ENCODE data around the gene SMURF2. TPM values are rescaled to one million over a fixed set of nuclear protein-coding genes. Genes with fewer than 3 reads are reported as not detected.

The SMURF2 gene
- polyA plus RNA-seq, 1 of the 3 experiments (the other 2 are of a cell fraction) = 36.6 TPM

- H3K9me2 ChIP-seq = no peaks in the 10 kb centered on the region
- H3K79me2 ChIP-seq (ENCODE audit: insufficient read depth) = peaks cover 91% of the 10 kb centered on the region
- H3K9ac ChIP-seq = no peak overlapping the region
- peaks cover 34 to 91% of the 10 kb centered on the region in 2 experiments for H3K36me3 ChIP-seq (replicated peaks in 1 of 2; ENCODE audit: control insufficient read depth in 1 of 2, insufficient read depth in 2 of 2, low read length in 1 of 2)
- no peak overlapping the region for H2AFZ ChIP-seq (ENCODE audit: low read depth)
- no peak overlapping the region for H3K4me3 ChIP-seq (ENCODE audit: low read depth in 2 of 2, low read length in 1 of 2)
- no peak overlapping the region for H3K4me2 ChIP-seq
- H3K27me3 ChIP-seq (ENCODE audit: insufficient read depth) = no peaks in the 10 kb centered on the region
- WGBS (ENCODE audit: low lambda C conversion rate) = 92% methylated on average over 3 of the region's 3 CpGs
- ChIA-PET CTCF (interaction anchor here (0.6 to 1.6 kb wide), 11 partner anchors 11 to 157 kb away, joined by 3 to 8 read pairs (median 4); no protein-coding TSS in a partner anchor), POLR2A (interaction anchor here (0.6 to 1.0 kb wide), 2 partner anchors 13 to 39 kb away, joined by 3 read pairs; no protein-coding TSS in a partner anchor)
- peaks cover 46% of the 10 kb centered on the region for H4K20me1 ChIP-seq (ENCODE audit: insufficient read depth)
- no peak for DNase-seq
- H3K9me3 ChIP-seq = no peaks in the 10 kb centered on the region
- peaks cover 86% of the 10 kb centered on the region for H3F3A ChIP-seq (replicated peaks; ENCODE audit: insufficient read depth)
- H3K27ac ChIP-seq (ENCODE audit: low read depth in 2 of 2, low read length in 1 of 2) = peak overlapping the region in 1 of 2 experiments; percentile 66; a peak in 2 of 4 replicates
- peaks cover 4 to 29% of the 10 kb centered on the region in 2 experiments for H3K4me1 ChIP-seq (ENCODE audit: control insufficient read depth in 1 of 2, insufficient read depth in 2 of 2, low read depth in 1 of 2, low read length in 1 of 2)
- 0 out of 2 replicates have a peak, but pooled peaks have one; percentile 11 for TF ChIP-seq TCF12 (IDR thresholded peaks at IDR 0.05)
- TF ChIP-seq TAF1 (IDR thresholded peaks at IDR 0.05; ENCODE audit: borderline replicate concordance, low read depth, low read length) = no peak
Observed at GRCh38 chr17:64575431-64575830, 86.7 kb downstream of the SMURF2 start.

GRCh38 chr17:64574646-64575045 lies 87.5 kb downstream of the SMURF2 start:
- peak overlapping the region in 1 of 2 experiments; percentile 66; a peak in 2 of 4 replicates for H3K27ac ChIP-seq (ENCODE audit: low read depth in 2 of 2, low read length in 1 of 2)
- peaks cover 44% of the 10 kb centered on the region for H4K20me1 ChIP-seq (ENCODE audit: insufficient read depth)
- ChIA-PET CTCF (interaction anchor here (0.9 to 1.6 kb wide), 9 partner anchors 11 to 155 kb away, joined by 3 to 8 read pairs (median 4); no protein-coding TSS in a partner anchor), POLR2A (interaction anchor here (1.0 kb wide), 1 partner anchor 69 kb away, joined by 3 read pairs; no protein-coding TSS in a partner anchor)
- no peaks in the 10 kb centered on the region for H3K9me2 ChIP-seq
- H3K9ac ChIP-seq = no peak overlapping the region
- H3K4me2 ChIP-seq = no peak overlapping the region
- WGBS (ENCODE audit: low lambda C conversion rate) = 90% methylated on average over 1 of the region's 1 CpG
- TF ChIP-seq NFIC (IDR thresholded peaks at IDR 0.05; ENCODE audit: borderline replicate concordance) = no peak
- no peak for TF ChIP-seq YY1 (IDR thresholded peaks at IDR 0.05; ENCODE audit: low read depth)
- TF ChIP-seq SIN3A (IDR thresholded peaks at IDR 0.05; ENCODE audit: borderline replicate concordance, low read depth, low read length) = no peak
- TF ChIP-seq RFX5 (IDR thresholded peaks at IDR 0.05; ENCODE audit: low read length) = no peak
- no peak for TF ChIP-seq POLR2AphosphoS5 (IDR thresholded peaks at IDR 0.05; ENCODE audit: low read depth, low read length)
- TF ChIP-seq MEF2A (IDR thresholded peaks at IDR 0.05; ENCODE audit: borderline replicate concordance, low read depth) = no peak
- no peak for TF ChIP-seq RXRA (IDR thresholded peaks at IDR 0.05; ENCODE audit: borderline replicate concordance, low read depth)
- TF ChIP-seq RAD21 (IDR thresholded peaks at IDR 0.05; ENCODE audit: low read length) = no peak
- no peak for TF ChIP-seq SMC3 (IDR thresholded peaks at IDR 0.05; ENCODE audit: low read depth, low read length)
- no peak for TF ChIP-seq FOXM1 (IDR thresholded peaks at IDR 0.05; ENCODE audit: low read depth)
- TF ChIP-seq GABPA (IDR thresholded peaks at IDR 0.05; ENCODE audit: low read depth) = no peak
- no peak for TF ChIP-seq EP300 (IDR thresholded peaks at IDR 0.05; ENCODE audit: borderline replicate concordance in 1 of 2, low read depth in 1 of 2, low read length in 1 of 2)
- no peak overlapping the region for H3K4me3 ChIP-seq (ENCODE audit: low read depth in 2 of 2, low read length in 1 of 2)
- H3K36me3 ChIP-seq (replicated peaks in 1 of 2; ENCODE audit: control insufficient read depth in 1 of 2, insufficient read depth in 2 of 2, low read length in 1 of 2) = peaks cover 34 to 91% of the 10 kb centered on the region in 2 experiments
- H3K27me3 ChIP-seq (ENCODE audit: insufficient read depth) = no peaks in the 10 kb centered on the region
- H2AFZ ChIP-seq (ENCODE audit: low read depth) = no peak overlapping the region
- no peak for DNase-seq
- peaks cover 91% of the 10 kb centered on the region for H3K79me2 ChIP-seq (ENCODE audit: insufficient read depth)
- peaks cover 84% of the 10 kb centered on the region for H3F3A ChIP-seq (replicated peaks; ENCODE audit: insufficient read depth)
- H3K9me3 ChIP-seq = no peaks in the 10 kb centered on the region
- H3K4me1 ChIP-seq (ENCODE audit: control insufficient read depth in 1 of 2, insufficient read depth in 2 of 2, low read depth in 1 of 2, low read length in 1 of 2) = peaks cover 4 to 29% of the 10 kb centered on the region in 2 experiments
